Stomach smooth muscle (tissue), 2 donors: ENCODE measurements around the gene CIDEB.

Source experiments
- H3K27ac ChIP-seq: one replicate; pipeline ENCODE4 v1.7.0; 2013; ENCODE audit warnings: mild to moderate bottlenecking, low read length, inconsistent platforms
- H3K27me3 ChIP-seq, 2 donors: one replicate each; pipeline ENCODE4 v1.7.0; 2013; ENCODE audit warnings: low read length in 2 of 2; ENCODE audit not compliant: insufficient read depth in 2 of 2, control insufficient read depth in 1 of 2
- H3K36me3 ChIP-seq, 2 donors: one replicate each; pipeline ENCODE4 v1.7.0; 2013; ENCODE audit warnings: low read length in 2 of 2; ENCODE audit not compliant: control insufficient read depth in 2 of 2, insufficient read depth in 2 of 2
- H3K4me1 ChIP-seq: one replicate; pipeline ENCODE4 v1.7.0; 2013; ENCODE audit warnings: low read length; ENCODE audit not compliant: control insufficient read depth, insufficient read depth
- H3K4me3 ChIP-seq, 2 donors: one replicate each; pipeline ENCODE4 v1.7.0; 2013; ENCODE audit warnings: low read length in 2 of 2
- H3K9ac ChIP-seq, 2 donors: one replicate each; pipeline ENCODE4 v1.7.0; 2013; ENCODE audit warnings: low read length in 2 of 2, mild to moderate bottlenecking in 1 of 2
- H3K9me3 ChIP-seq, 2 donors: one replicate each; pipeline ENCODE4 v1.7.0; 2013; ENCODE audit warnings: low read length in 2 of 2; ENCODE audit not compliant: control insufficient read depth in 2 of 2
- donor health status: healthy.
- donor health status: Pancreatic carcinoma.

Gene CIDEB

DNA sequence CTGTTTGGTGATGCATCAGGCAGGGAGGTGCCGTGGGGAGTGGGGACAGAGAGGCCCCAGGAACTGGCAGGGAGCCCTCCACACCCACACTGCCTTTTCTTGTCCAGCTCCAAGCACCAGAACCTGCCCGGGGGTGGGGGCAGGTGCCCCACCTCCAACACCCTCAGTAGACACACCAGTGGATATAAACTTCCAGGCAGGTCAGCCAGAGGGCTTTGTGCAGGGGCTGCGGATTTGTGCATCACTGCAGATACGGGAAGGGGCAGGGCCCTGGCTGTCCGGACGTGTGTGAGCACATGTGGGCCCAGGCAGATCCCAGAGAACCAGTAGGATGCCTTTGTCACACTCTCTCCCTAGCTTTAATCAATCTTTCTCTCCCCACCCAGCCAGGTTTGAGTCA is 43.5 kb downstream of the CIDEB start:
- Histone ChIP-seq H3K27ac (no peak overlapping the region), H3K4me1 (no peaks in the 10 kb centered on the region), H3K4me3 (no peak overlapping the region), H3K9ac (no peak overlapping the region), H3K9me3 (no peaks in the 10 kb centered on the region), H3K36me3 (peaks cover 4 to 17% of the 10 kb centered on the region in 2 donors), H3K27me3 (no peaks in the 10 kb centered on the region)

DNA sequence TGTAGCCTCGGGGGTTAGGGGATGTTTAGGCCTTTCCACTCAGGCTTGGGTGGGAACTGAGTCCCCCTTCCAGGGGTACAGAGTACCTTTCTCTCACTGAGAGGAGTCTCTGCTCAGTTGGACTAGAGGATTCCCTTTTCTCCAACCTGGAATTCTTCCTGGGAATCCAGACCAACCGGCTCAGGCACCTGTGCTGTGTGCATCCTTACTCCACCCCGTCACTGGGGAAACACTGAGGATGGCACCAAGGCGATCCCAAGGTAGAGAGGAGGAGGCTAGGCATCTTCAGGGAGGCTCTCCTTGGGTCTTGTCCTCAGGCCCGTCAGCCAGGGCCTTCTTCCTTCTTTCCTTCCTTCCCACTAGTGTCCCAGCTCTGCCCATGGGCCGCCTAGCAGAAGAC is 43.9 kb downstream of the CIDEB start:
- no peaks in the 10 kb centered on the region for H3K9me3 ChIP-seq
- H3K9ac ChIP-seq = no peak overlapping the region
- H3K36me3 ChIP-seq = peaks cover 4 to 16% of the 10 kb centered on the region in 2 donors
- H3K4me3 ChIP-seq = no peak overlapping the region
- H3K4me1 ChIP-seq = no peaks in the 10 kb centered on the region
- H3K27me3 ChIP-seq = no peaks in the 10 kb centered on the region
- H3K27ac ChIP-seq = no peak overlapping the region

DNA sequence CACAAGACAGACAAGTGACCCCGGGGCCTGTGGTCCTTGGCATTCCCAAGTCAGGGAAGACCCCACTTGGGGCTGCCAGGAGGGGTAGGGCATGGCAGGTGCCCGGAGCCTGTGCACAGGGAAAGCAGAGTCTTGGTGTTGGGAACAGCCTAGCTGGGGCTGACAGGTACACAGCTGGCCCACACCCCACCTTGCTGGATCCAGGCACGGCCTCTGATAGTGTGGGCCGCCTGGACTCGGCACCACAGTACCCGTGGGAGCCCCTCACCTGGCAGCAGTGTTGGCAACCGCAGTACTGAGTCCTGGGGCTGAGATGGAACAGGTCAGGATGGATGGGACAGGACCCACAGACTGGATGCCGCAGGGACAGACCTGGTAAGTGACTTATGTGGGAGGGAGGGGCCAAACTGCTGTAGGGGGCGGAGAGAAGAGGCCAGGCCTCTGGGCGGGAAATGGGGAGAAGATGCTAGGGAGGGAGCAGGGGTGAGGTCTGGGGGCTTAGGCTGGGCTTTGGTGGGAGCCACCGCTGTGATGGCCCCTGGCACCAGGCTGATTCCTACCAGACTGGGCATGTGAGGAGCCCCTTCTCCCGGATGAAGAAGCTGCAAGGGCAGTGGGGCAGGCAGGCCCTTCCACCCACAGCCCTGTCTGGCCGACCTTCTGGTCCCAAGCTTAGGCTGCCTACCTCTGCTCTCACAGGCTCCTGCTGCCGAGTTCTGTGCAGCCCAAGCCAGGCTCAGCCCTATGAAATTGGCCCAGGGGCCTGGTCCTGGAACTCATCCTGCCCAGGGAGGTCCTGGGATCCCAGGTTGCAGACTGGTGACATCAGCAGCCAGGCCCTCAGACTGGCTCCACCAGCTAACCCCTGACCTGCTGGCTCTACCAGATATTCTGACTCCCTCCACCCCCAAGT is 44.7 kb downstream of the CIDEB start, which contains the start of gene TGM1:
TGM1 (minus strand) TSS at position 357 of the 913 bp plus-strand sequence. CDS start 825 bp downstream, outside the sequence.
- H3K27ac ChIP-seq = no peak within 1 kb of the TSS
- no peak within 1 kb of the TSS for H3K9ac ChIP-seq
- H3K27me3 ChIP-seq = no peaks in the 10 kb centered on the region
- no peaks in the 10 kb centered on the region for H3K4me1 ChIP-seq
- peaks cover 4 to 14% of the 10 kb centered on the region in 2 donors for H3K36me3 ChIP-seq
- no peak within 1 kb of the TSS for H3K4me3 ChIP-seq
- no peaks in the 10 kb centered on the region for H3K9me3 ChIP-seq

DNA sequence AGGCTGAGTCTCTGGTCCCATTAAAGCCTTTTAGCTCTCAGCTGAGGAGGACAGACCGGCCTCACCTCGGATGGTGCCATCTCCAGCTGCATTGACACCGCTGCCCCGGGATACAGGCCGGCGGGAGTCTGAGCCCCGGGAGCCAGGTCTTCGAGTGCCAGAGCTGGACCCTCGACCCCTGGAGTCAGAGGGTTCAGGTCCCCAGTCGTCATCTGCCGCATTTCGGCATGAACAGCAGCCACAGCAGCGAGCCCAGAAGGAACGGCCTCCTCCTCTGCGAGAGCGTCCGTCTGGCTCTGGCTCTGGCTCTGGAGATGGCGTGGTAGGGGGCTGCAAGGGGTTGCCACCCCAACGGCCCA is 45.8 kb downstream of the CIDEB start:
- H3K27me3 ChIP-seq = no peaks in the 10 kb centered on the region
- H3K27ac ChIP-seq = no peak overlapping the region
- no peaks in the 10 kb centered on the region for H3K9me3 ChIP-seq
- no peaks in the 10 kb centered on the region for H3K4me1 ChIP-seq
- no peak overlapping the region for H3K9ac ChIP-seq
- H3K36me3 ChIP-seq = peaks cover 0 to 11% of the 10 kb centered on the region in 2 donors
- H3K4me3 ChIP-seq = no peak overlapping the region

DNA sequence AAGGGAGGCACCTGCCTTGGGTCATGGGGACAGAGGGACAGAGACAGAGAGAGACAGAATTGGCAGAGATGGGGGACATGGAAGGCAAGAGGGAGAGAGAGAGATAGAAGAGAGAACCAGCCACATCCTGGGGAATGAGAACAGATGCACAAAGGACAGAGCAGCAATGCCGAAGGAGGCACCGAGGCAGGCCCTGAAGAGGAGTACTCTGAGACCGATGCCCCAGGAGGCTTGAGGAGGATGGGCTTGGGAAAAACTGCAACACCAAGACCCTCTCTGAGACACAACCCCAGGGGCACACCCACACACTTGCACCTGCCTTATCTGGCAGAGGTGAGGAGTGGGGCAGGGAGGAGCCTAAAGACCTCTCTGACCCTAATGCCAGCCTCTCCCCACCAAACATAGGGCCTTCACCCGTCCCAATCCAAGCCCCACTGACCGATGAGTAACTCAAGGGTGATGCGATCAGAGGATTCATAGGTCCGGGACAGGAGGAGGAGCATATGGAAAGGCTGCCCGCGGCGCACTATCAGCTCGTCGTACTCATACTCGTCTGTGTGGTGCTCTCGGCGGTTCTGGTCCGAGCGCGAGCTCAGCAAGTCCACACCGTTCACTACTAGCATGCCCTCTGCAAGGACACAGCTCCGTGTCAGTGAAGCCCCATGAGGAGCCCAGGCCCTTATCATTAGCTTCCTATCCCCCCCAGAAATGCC is 46.4 kb downstream of the CIDEB start:
- Histone ChIP-seq H3K27me3 (no peaks in the 10 kb centered on the region), H3K4me3 (no peak overlapping the region), H3K27ac (no peak overlapping the region), H3K9me3 (no peaks in the 10 kb centered on the region), H3K4me1 (no peaks in the 10 kb centered on the region), H3K9ac (no peak overlapping the region), H3K36me3 (peaks cover 0 to 8% of the 10 kb centered on the region in 2 donors)

DNA sequence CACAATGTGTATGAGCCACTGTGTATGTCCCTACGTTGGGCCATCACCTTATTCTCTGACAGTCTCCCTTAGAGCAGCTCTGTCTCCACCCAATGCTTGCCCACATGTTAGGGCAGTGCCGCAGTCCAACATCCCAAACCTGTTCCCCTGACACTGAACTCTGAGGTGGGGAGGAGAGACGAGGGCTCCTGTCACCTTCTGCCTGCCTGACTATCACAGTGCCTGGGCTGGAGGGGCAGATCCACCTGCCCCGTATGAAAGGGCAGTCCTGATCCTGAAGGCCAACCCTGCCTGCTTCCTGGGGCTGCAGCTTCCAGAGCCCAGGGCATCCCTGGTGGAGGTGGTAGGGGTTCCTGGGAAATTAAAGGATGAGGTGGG is 47.0 kb downstream of the CIDEB start:
- Histone ChIP-seq H3K4me3 (no peak overlapping the region), H3K9me3 (no peaks in the 10 kb centered on the region), H3K27me3 (no peaks in the 10 kb centered on the region), H3K9ac (no peak overlapping the region), H3K4me1 (no peaks in the 10 kb centered on the region), H3K27ac (no peak overlapping the region), H3K36me3 (peaks cover 0 to 3% of the 10 kb centered on the region in 2 donors)

DNA sequence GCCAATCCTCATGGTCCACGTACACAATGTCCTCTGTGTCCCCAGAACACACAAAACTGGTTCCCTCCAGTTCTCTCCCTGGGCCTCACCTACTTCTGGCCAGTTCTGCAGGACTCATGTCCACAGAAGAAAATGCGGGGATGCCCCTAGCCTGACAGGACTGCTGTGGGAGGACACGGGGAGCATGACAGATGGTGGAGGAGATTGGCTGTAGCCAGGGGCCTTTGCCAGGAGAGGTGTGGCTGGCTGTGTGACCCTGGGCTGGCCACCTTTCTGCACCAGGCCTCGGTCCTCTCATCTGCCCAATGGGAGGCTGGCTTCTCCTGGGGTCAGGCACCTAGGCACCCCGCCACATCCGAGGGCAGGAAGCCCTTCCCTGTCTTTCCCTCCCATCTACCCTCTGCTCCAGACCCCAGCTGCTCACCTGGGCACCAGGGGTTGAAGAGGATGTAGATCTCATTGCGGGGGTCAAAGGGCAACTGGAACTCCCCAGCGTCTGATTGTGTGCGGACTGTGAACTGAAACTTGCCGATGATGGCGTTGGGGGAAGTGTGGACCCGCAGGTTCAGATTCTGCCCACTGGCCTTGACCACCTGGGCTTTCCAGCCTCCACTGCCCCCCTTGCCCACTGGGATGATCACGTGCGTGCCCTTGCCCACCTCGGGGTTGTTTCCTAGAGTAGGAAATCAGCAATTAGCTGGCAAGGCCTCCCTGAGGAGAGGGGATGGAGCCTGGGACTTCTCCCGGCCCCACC is 47.6 kb downstream of the CIDEB start:
- Histone ChIP-seq H3K27ac (no peak overlapping the region), H3K27me3 (no peaks in the 10 kb centered on the region), H3K4me1 (no peaks in the 10 kb centered on the region), H3K4me3 (no peak overlapping the region), H3K9ac (no peak overlapping the region), H3K9me3 (no peaks in the 10 kb centered on the region), H3K36me3 (peaks cover 0 to 2% of the 10 kb centered on the region in 2 donors)

DNA sequence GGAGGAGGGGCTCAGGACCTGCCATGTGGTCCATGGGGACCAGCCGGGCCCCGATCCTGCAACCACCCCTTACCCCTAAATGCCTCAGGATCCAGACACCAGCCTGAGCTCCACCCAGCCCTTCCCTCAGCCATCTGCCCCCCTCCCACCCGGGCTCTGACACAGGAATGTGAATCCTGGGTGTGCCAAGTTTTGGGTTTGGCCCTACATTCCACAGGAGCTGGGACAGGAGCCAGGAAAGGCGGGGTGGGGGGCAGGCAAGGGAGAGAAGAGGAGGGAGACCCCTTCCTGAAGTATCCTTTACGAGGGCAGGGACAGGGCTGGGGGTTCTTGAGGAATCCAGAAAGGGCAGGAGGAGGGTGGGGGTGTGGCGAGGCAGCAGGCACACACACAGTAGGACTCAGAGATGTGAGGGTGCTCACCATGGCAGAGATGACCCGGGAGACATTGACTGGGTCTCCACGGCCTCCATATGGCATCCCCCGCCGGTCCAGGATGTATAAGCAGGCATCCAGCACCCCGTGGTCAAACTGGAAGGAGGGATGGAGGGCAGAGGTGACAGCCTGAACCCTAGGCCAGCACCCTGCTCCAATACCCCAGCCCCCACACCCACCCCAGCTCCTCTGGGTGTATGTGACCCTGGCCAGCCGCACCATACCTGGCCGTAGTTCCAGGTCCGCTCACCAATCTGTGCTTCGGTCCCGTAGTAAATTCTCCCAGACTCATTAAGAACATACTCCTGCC is 48.3 kb downstream of the CIDEB start:
- Histone ChIP-seq H3K36me3 (no peaks in the 10 kb centered on the region), H3K4me3 (no peak overlapping the region), H3K27ac (no peak overlapping the region)

DNA sequence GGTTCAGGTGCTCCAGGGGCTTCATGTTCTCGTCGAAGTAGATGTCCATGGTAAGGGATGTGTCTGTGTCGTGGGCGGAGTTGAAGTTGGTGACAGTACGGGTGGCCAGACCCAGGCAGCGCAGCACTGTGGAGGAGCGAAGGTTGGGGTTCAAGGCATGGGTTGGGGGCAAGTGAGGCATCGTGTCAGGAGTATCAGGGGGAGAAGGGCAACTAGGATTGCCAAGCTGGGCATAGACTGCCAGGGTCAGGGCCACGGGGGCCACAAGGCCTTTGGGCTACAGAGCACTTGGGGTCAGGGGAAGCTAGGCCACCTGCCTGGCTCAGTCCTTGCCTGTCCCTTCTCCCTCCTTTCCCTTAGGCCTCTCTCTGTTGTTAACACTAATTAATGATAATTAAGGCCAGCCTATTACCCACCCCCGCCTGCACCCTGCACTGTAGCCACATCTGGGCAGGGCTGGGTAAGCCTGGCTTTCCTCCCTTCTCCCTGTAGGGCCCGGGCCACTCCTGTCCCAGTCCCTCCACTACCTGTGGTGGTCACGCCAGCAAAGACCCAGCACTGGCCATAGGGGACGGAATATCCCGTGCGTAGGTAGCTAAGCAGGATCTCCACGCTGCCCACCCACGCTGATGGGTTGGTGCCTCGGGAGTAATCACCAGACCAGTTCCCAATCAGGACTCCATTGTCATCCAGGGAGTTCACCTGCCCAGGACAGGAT is 49.1 kb downstream of the CIDEB start:
- no peak overlapping the region for H3K9ac ChIP-seq
- H3K4me1 ChIP-seq = no peaks in the 10 kb centered on the region
- no peaks in the 10 kb centered on the region for H3K27me3 ChIP-seq
- no peaks in the 10 kb centered on the region for H3K9me3 ChIP-seq
- H3K27ac ChIP-seq = no peak overlapping the region
- H3K36me3 ChIP-seq = no peaks in the 10 kb centered on the region
- H3K4me3 ChIP-seq = no peak overlapping the region

More for the DNA sequence above, 48.3 kb downstream of the CIDEB start:
- H3K9me3 ChIP-seq = no peaks in the 10 kb centered on the region
- H3K9ac ChIP-seq = no peak overlapping the region
- H3K27me3 ChIP-seq = no peaks in the 10 kb centered on the region
- H3K4me1 ChIP-seq = no peaks in the 10 kb centered on the region
